ENCODE data around the gene EIF4A2.
A peak's percentile ranks its signal among the peaks of the same experiment; 100 is the strongest.
"Not testable (repeated sequence)": the region's sequence is repeated elsewhere in the genome, so short reads cannot be mapped to it uniquely, and the experiment has no call there.

The EIF4A2 gene

DNA sequence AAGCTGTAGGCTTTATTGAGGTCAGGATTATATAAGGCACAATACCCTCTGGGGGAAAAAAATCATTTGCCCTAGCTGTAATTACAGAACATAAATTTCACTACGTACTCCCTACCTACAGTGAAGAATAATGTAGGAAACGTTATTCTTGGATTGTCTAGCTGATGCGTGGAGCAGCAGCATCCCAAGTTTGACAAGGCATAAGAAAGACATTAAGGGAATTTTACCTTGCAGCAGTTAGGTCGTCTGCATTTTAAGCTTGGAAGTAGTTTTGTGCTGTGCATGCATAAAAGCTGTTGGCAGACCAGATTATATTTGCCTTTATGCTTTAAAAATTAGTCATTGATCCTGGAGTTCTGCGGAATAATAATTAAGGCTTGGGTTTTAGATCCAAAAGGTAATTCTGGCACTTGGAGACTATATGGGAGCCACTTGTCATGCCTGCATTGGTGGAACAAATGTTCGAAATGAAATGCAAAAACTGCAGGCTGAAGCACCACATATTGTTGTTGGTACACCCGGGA is 2.2 kb downstream of the EIF4A2 start:
- DNase-seq: no peak

DNA sequence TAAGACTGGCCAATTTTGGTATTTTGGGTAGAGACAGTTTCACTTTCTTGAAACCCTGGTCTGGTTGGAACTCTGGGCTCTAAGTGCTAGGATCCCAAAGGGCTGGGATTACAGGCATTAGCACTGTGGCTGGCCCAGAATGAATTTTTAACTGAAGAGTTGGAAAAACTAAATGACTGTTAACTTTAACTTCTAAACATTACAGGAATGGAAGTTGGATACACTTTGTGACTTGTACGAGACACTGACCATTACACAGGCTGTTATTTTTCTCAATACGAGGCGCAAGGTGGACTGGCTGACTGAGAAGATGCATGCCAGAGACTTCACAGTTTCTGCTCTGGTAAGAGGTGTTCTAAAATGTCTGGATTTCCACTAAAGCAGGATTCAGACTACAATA is 3.5 kb downstream of the EIF4A2 start:
- no peak for DNase-seq

DNA sequence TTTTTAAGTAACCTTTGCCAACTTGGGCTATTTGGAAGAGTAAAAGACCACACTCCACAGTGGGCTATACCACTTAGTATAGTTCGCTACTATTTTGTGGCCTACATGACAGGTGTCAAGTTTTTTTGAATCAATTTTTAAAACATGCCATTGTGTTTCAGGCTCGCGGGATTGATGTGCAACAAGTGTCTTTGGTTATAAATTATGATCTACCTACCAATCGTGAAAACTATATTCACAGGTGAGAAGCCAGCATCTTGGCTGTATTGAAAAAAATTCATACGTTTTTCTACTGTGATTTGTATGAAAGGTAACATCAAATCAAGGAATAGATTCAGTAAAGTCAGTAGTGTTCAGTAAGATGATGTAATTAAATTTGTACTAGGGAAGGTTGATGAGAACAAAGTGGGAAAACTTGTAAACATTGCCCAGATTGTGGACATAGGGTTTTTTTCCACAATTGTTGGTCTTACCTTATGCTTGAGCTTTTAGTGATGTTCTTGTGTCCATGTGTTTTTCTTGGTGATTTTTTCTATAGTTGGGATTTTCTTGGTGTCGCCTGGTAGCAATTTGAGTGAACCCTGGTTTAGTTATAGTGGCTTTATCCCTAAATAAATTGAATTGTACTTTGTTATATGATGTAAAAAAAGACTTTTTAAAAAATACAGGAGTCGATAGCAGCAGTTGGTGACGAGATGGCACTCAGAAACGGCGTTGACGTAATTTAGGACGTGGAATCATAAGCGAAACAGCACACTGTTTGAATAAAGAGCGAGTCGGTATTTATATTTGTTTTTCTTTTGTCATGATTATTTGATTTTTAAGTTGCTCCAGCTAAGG is 4.5 kb downstream of the EIF4A2 start:
- DNase-seq: no peak

DNA sequence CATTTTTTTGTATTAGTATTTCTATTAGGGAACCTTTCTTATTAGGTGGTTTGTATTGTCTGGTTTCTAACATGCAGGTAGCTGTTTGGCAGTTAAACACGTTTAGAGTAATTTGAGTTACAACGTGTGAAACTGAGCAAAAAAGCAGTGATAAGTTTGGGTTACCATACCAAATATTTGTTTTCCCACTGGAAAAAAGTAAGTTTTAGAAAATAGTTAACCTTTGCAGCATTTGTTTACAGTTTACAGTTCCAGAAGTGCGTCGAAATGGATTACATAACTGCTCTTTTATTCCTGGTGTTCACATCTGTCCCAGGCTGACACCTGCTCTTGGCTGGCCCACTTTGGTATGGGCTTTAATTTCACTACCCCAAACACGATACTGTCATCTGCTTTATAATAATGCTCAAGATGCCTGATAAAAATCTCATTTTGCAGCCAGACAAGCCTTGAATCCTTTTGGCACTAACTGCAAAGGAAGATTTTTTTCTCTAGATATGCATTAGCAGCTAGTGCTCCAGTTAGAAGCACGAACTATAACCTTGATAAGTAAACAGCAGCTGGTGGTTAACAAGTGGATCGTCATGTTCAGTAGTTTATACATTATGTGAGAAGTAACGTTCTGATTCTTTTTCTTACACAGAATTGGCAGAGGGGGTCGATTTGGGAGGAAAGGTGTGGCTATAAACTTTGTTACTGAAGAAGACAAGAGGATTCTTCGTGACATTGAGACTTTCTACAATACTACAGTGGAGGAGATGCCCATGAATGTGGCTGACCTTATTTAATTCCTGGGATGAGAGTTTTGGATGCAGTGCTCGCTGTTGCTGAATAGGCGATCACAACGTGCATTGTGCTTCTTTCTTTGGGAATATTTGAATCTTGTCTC is 5.3 kb downstream of the EIF4A2 start:
- no peak for DNase-seq

DNA sequence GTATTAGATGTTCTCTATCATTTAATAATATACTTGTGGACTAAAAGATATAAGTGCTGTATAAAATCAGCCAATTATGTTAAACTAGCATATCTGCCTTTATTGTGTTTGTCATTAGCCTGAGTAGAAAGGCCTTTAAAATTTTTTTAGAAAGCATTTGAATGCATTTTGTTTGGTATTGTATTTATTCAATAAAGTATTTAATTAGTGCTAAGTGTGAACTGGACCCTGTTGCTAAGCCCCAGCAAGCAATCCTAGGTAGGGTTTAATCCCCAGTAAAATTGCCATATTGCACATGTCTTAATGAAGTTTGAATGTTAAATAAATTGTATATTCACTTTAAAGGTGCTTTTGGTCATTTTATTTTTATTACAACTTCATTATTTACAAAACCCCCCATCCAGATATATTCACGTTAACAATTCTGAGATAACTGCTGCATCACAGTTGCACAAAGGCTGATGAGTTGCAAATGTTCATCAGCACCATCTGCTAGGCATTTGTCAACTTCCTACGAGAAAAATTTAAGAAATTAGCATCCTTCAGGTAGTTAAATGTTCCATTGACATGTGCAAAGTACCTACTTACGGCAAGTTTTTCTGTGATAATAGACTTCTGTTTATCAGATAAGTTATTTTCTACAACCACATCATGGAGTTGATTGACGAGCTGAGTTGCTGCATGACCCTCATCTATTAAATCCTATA is 6.3 kb downstream of the EIF4A2 start:
- no peak for DNase-seq

DNA sequence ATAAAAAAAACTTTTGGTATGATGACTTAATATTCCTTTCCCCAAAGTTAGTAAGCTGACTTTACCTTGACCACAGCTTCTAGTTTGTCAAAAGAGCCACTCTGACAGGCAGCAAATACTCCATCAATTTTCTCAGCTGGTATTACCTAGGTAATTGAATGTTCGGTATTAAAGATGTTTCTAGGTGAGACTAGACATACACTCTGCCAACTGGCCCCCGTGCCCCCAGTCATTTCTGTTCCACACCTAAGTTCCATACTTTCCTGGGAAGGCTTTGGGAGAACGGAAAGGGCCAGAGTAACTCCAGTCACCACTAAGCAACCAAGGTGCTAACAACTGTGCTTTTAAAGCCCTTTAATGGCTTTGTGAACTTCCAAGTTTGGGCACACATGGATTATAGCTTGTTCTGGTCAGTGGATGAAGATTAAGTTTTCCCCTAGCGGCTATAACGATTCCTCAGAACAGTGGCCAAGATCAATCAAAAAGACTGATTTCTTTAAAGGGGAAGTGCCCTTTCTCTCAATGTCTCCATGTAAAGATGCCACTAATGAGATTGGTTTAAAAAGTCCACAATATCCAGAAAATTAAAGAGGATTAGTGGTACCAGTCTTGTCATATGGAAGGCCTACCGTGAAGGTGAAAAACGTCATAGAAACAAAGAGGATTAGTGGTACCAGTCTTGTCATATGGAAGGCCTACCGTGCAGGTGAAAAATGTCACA is 7.0 kb downstream of the EIF4A2 start:
- no peak for DNase-seq

GRCh38 chr3:186798239-186798874 is 15.0 kb downstream of the EIF4A2 start:
- no peak for DNase-seq

- DNase-seq: no peak
These were observed 16.9 kb downstream of the EIF4A2 start for GRCh38 chr3:186800285-186800684.

- no peak for DNase-seq
These were observed 19.3 kb downstream of the EIF4A2 start for GRCh38 chr3:186802701-186803100.

DNA sequence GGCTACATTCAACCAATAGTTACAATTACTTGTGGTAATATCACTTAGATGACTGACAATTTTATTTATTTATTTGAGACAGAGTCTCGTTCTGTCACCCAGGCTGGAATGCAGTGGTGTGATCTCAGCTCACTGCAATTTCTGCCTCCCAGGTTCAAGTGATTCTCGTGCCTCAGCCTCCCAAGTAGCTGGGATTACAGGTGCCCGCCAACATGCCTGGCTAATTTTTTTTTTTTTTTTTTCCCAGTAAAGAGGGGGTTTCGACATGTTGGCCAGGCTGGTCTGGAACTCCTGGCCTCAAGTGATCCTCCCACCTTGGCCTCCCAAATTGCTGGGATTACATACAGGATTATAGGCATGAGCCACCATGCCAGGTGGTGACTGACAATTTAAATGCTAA is 20.1 kb downstream of the EIF4A2 start:
- not testable (repeated sequence) for DNase-seq

DNA sequence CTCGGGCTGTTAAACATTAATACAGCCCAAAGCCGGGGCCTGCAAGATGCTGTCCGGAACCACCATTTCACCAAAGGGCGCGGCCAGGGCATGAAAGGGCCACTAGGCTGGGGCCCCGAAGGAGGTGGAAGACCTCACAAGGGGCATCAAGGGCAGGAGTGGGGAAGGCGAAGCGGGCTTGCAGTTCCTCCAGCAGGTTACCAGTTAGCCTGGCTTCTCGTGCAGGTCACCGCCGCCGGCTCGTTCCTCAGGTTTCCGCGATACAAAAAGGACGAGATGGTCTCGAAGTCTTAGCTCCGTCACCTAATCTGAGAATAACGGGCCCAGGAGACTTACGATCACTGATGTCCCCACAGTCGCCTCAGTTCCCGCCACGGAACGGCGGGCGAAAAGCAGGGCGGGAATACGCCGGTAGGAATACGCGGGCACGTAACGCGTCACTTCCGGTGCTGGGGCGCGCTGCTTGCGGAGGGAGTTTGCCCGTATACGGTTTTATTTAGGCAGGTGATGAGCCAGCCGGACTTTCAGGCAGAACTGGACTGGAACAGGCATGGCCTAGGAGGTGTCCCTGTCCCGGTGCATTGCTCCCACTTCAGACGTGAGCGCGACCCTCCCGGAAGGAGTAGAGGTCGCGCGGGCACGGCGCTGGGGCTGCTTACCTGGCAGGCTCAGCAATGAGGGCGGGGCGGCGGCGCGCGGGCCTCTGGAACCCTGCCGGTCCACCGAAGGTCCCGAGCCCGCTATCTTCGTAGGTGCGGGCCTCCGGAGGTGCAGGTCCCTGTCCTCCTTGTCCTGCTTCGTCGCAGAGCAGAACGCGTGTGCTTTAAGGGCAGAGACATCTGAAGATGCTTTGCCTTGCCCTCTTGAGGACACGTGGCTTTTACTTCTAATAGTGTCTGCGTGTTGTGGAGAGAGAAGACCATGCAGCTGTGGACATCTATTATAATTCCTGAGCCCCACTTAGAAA is 23.0 kb downstream of the EIF4A2 start, which contains the start of gene RFC4:
Gene RFC4 (minus strand): TSS at position 394 of the 967 bp plus-strand sequence. CDS start 1,769 bp downstream, outside the sequence.
- DNase-seq: peak; percentile 92

DNA sequence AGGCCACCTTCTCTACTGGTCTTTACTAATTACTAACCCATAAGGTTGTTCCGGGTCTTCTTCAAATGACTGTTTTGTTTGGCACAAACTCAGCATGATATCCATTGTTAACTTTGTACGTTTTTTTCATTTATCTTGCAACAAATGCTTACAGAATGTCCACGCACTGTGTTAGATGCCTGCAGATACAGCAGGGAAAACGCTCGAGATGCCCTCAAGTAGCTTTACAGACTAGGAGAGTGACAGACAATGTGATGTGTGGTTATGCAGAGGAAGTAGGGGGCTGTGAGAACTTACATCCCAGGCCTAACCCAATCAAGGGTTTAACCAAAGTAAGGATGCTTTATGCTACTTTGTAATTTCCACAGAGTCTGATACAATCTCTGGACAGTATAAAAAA is 23.9 kb downstream of the EIF4A2 start:
- DNase-seq: peak; percentile 60

DNA sequence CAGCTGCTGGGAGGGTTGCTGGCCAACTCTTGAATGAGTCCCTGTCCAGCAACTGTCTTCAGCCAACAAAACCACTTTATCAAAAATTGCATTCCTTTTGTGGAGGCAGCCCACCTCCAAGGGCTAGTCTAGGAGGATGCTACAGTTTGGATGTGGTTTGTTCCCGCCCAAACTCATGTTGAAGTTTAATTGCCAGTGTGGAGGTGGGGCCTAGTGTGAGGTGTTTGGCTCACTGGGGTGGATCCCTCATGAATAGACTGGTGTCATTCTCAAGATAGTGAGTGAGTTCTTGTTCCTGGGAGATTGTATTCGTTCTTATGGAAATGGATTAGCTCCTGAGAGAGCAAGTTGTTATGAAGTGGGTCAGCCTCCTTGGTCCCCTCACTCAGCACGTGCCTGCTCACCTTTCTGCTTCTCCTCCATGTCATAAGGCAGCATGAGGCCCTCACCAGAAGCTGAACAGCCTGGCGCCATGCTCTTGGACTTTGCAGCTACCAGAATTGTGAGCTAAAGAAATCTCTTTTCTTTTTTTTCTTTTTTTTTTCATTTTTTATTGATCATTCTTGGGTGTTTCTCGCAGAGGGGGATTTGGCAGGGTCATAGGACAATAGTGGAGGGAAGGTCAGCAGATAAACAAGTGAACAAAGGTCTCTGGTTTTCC is 27.1 kb downstream of the EIF4A2 start:
- DNase-seq: no peak

- not testable (repeated sequence) for DNase-seq
These were observed 27.9 kb downstream of the EIF4A2 start for GRCh38 chr3:186811313-186811712.

GRCh38 chr3:186814100-186814499 is 30.7 kb downstream of the EIF4A2 start:
- no peak for DNase-seq

- DNase-seq: no peak
These were observed 32.1 kb downstream of the EIF4A2 start for GRCh38 chr3:186815435-186815834.

DNA sequence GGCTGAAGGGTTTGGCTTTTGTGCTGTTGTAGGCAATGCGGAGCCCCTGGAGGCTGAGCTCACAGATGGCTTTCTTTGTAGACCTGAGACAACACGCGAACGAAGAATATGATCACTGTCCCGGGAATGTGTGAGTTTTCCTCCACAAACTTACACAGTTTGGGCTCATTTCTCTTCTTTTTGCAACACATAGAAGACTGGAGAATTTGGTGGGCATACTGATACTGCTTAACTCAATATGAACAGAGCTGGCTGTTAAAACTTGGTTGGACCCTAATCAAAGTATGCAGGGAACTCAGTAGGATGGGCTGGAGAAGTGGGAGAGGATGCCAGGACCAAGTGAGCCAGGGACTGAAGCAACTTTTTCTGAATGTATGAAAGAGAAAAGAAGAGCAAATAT is 35.1 kb downstream of the EIF4A2 start:
- DNase-seq: no peak

- DNase-seq: no peak
These were observed 35.6 kb downstream of the EIF4A2 start for GRCh38 chr3:186818956-186819355.

DNA sequence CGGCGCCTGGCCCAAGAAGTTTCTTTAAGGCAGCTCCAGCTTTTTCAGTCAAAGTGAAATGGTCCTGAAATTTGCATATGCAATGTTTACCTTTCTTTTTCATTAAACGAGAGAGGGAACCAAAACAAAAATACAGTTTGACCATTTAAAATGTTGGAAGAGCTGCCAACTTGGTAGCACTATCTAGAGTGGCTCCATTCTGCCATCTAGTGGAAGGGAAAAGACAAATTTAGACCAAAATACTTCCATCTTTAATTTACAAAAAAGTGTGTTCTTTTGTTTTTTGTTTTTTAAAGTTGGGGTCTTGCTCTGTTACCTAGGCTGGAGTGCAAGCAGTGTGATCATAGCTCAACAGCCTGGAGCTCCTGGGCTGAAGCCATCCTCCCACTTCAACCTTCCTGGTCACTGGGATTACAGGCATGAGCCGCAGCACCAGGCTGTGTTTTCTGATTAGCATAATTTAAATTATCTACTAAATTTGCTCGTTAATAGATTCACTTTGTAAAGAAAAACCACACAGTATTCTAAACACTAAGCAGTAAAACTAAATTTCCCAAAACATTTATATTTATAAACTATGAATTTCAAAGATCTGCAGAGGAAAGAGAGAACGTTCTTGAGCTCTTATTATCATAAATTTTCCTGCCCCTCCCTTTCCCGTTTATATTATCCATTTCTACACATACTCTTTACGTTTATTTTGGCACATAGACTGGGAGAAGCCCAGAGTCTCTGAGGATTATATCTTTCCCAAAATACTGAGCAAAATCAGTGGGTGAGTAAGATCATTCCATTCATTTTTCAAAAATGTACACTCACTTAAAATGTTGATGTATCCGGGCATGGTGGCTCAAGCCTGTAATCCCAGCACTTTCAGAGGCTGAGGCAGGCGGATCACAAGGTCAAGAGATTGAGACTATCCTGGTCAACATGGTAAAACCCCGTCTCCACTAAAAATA is 38.3 kb downstream of the EIF4A2 start:
- DNase-seq: peak; percentile 60

Data from NCI-H146 (cell line).